ENCODE data around the gene CTNNBIP1. TPM values are rescaled to one million over a fixed set of nuclear protein-coding genes. Genes with fewer than 3 reads are reported as not detected.

The CTNNBIP1 gene
- total and polyA plus RNA-seq, 9 of the 15 experiments (the other 6 are each of a cell fraction or from before 2014, with no cell fraction given) = 0.65 to 29.2 (median 14.7) TPM

DNA sequence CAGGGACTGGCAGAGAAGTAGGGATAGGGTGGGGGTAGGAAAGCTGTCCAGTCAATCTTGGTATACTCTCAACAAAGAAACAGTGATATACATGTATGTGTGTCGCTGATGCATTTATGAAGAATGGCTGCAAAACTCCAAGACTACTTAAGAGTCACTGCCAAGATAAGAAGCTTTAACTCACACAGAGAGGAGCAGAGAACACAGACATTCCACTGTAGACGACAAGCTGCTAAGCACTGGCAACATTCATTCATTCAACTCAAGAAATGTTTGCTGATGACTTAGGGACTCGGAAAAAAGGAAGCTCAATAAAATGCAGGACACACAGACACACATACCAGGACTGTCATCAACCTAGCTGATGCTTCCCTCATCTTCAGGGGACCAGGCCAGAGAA is 5.5 kb downstream of the CTNNBIP1 start (continued):
- TF ChIP-seq SFPQ (IDR thresholded peaks at IDR 0.05; ENCODE audit: low read depth, low read length) (no peak), ZNF165 (CRISPR knock-in tag; IDR thresholded peaks at IDR 0.05; ENCODE audit: borderline replicate concordance) (no peak), KHSRP (IDR thresholded peaks at IDR 0.05) (no peak), SP2 (IDR thresholded peaks at IDR 0.05; ENCODE audit: extremely low read depth, low read depth, low read length, poor library complexity, severe bottlenecking) (no peak), ZNF217 (CRISPR knock-in tag; IDR thresholded peaks at IDR 0.05) (no peak), RREB1 (CRISPR knock-in tag; IDR thresholded peaks at IDR 0.05) (no peak), ZNF239 (CRISPR knock-in tag; IDR thresholded peaks at IDR 0.05) (no peak), GATA2 (CRISPR knock-in tag; IDR thresholded peaks at IDR 0.05) (no peak), EWSR1 (IDR thresholded peaks at IDR 0.05; ENCODE audit: borderline replicate concordance, low read depth, partially characterized antibody) (no peak), BACH1 (tag; IDR thresholded peaks at IDR 0.05) (no peak)
- TF ChIP-seq, protein P1, sequence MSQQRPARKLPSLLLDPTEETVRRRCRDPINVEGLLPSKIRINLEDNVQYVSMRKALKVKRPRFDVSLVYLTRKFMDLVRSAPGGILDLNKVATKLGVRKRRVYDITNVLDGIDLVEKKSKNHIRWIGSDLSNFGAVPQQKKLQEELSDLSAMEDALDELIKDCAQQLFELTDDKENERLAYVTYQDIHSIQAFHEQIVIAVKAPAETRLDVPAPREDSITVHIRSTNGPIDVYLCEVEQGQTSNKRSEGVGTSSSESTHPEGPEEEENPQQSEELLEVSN (IDR thresholded peaks at IDR 0.05; ENCODE audit: borderline replicate concordance in 1 of 2, extremely low read depth in 1 of 2, insufficient read depth in 1 of 2, insufficient read length in 1 of 2, low read depth in 1 of 2, low read length in 1 of 2, poor library complexity in 1 of 2, severe bottlenecking in 1 of 2) = no peak
- TF ChIP-seq, protein P2, sequence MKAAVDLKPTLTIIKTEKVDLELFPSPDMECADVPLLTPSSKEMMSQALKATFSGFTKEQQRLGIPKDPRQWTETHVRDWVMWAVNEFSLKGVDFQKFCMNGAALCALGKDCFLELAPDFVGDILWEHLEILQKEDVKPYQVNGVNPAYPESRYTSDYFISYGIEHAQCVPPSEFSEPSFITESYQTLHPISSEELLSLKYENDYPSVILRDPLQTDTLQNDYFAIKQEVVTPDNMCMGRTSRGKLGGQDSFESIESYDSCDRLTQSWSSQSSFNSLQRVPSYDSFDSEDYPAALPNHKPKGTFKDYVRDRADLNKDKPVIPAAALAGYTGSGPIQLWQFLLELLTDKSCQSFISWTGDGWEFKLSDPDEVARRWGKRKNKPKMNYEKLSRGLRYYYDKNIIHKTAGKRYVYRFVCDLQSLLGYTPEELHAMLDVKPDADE (conservative IDR thresholded peaks at IDR 0.05; ENCODE audit: control insufficient read depth, low read depth, low read length) = no peak
- TF ChIP-seq, protein P3, sequence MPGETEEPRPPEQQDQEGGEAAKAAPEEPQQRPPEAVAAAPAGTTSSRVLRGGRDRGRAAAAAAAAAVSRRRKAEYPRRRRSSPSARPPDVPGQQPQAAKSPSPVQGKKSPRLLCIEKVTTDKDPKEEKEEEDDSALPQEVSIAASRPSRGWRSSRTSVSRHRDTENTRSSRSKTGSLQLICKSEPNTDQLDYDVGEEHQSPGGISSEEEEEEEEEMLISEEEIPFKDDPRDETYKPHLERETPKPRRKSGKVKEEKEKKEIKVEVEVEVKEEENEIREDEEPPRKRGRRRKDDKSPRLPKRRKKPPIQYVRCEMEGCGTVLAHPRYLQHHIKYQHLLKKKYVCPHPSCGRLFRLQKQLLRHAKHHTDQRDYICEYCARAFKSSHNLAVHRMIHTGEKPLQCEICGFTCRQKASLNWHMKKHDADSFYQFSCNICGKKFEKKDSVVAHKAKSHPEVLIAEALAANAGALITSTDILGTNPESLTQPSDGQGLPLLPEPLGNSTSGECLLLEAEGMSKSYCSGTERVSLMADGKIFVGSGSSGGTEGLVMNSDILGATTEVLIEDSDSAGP (CRISPR knock-in tag; IDR thresholded peaks at IDR 0.05) = no peak
